Measurements from ENCODE around the gene RPTOR.

DNA sequence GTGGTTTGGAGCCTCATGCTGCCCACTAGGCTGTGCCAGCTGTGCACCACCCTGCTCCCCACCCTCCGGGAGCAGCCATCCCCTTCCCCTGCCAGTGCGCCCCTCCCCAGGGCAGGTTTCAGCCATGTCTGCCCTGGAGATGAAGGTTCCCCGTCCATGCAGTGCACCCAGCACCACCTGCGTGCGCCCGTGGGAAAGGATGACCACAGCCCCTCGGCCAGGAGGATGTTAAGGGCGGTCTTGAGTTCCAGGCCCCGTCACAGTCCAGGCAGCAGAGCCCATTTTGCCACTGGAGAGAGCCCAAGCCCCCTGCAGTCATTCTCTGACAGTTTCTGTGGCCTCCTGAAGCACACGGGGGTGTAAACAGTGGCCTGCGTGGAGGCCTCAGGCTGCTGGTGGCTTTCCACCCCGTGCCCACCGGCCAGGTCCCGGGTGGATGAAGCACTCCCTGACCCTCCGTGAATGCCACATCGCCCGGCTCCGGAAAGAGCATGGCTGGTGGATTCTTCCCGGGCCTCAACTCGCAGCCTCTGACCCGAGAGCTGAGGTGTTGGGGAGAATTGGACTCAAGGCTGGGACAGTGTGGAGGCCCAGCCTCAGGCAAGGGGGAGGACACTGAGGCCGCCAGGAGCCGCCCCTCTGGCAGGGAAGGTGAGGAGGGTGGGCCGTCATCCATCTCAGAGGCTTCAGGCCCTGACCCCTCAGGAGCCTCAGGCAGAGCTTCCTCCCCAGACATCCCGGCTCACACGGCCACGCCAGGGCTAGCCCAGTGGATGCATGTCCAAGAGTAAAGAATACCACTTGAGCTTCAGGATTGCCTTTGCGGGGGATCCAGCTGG is 377.3 kb downstream of the RPTOR start:
- TF ChIP-seq, protein P1, sequence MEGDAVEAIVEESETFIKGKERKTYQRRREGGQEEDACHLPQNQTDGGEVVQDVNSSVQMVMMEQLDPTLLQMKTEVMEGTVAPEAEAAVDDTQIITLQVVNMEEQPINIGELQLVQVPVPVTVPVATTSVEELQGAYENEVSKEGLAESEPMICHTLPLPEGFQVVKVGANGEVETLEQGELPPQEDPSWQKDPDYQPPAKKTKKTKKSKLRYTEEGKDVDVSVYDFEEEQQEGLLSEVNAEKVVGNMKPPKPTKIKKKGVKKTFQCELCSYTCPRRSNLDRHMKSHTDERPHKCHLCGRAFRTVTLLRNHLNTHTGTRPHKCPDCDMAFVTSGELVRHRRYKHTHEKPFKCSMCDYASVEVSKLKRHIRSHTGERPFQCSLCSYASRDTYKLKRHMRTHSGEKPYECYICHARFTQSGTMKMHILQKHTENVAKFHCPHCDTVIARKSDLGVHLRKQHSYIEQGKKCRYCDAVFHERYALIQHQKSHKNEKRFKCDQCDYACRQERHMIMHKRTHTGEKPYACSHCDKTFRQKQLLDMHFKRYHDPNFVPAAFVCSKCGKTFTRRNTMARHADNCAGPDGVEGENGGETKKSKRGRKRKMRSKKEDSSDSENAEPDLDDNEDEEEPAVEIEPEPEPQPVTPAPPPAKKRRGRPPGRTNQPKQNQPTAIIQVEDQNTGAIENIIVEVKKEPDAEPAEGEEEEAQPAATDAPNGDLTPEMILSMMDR (IDR thresholded peaks at IDR 0.05 in 4 of 5, conservative IDR thresholded peaks at IDR 0.05 in 1 of 5): no peak
- TF ChIP-seq POLR2A (IDR thresholded peaks at IDR 0.05): no peak

Data from gastrocnemius medialis (tissue), 4 donors.